Globus pallidus (tissue), 1 donor: ENCODE data around the gene GPR139.

ENCODE experiments used
- DNase-seq: peaks from one replicate; pipeline ENCODE4 v3.0.0-alpha.2; 2015; ENCODE audit warnings: low spot score

GPR139 gene

GRCh38 chr16:20053336-20053735 lies 20.4 kb downstream of the GPR139 start:
- DNase-seq, result no peak

GRCh38 chr16:20051611-20052010 lies 22.1 kb downstream of the GPR139 start:
- DNase-seq, result no peak

- no peak for DNase-seq
Observed at GRCh38 chr16:20051147-20051546, 22.5 kb downstream of the GPR139 start.

DNA sequence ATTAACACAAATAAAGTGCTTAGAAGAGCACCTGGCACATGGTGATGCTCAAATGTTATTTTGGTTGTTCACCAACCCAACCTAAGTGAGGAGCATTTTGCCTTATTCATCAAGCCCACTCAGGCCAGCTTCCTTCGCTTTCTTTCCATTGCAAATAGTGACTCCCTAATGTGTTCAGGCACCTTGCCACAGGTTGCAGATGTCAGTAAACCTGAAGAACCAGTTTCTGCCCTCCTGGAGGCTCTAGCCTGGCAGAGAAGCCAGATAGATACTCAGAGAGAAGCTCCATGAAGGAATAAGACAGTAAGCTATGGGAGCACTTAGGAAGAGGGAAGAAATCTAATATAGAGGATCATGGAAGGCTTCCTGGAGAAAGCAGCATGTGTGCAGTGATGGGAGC lies 23.9 kb downstream of the GPR139 start:
- no peak for DNase-seq

- no peak for DNase-seq
Observed at GRCh38 chr16:20045886-20046285, 27.8 kb downstream of the GPR139 start.

- no peak for DNase-seq
Observed at GRCh38 chr16:20042848-20043247, 30.8 kb downstream of the GPR139 start.

DNA sequence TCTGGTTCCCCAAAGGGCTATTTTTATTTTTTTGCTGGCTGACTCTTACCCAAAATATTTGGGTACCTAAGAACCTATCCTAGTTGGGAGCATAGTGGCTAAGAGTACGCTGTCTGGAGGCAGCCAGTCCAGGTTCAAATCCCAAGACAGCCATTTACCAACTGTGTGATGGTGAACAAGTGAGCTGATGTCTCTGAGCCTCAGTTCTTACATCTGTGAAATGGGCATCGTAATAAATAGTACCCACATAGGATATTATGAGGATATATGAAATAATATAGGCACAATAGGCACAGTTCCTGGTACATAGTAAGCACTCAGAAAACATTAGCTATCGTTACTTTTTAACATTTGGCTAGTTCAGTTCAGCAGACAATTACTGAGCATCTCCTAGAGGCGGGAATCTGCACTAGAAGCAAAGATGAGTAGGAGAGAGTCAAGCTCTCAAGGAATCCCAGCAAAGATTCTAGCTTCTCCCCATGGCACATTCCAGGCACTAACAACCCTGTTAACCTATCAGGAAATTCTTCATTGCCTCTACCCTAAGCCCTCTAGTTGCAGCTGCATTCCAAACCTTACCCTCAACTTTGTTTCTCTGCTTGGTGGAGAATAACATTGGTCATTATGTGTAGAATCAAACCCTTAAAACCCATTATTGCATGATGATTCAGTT lies 31.6 kb downstream of the GPR139 start:
- DNase-seq, result no peak

DNA sequence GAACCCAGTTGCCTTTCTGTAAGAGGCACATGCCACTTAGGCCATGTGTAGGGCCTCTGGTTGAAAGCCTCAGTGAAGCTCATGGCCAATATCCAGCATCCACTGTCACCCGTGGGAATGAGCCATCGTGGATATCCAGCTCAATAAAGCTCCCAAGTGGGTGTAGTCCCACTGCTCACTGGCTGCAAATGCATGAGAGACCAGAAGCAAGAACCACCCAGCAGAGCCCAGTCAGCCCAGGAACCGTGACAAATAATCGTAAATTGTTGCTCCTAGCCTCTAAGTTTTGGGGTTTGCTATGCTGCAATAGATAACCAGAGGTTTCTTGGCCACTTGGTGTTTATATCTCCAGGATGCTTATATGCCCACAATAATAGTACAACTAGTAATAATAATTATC lies 33.7 kb downstream of the GPR139 start:
- no peak for DNase-seq

DNA sequence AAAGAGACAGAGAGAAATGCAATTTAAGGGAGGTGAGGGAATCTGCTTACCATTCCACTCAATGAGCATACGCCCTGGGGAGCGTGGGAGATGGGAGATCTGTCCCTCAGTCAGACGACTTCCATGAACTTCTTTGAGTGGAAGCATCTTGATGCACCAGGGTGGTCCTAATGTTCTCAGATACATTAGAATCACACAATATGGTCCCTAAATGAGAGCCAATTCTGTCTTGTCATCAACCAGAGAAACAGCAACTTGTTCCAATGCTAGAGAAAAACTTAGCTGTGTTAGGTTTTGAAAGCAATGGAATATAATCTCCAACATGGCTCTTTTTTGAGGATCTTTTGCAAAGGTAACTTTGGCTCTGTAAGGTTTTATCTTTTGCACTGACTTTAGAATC lies 44.1 kb downstream of the GPR139 start:
- no peak for DNase-seq

DNA sequence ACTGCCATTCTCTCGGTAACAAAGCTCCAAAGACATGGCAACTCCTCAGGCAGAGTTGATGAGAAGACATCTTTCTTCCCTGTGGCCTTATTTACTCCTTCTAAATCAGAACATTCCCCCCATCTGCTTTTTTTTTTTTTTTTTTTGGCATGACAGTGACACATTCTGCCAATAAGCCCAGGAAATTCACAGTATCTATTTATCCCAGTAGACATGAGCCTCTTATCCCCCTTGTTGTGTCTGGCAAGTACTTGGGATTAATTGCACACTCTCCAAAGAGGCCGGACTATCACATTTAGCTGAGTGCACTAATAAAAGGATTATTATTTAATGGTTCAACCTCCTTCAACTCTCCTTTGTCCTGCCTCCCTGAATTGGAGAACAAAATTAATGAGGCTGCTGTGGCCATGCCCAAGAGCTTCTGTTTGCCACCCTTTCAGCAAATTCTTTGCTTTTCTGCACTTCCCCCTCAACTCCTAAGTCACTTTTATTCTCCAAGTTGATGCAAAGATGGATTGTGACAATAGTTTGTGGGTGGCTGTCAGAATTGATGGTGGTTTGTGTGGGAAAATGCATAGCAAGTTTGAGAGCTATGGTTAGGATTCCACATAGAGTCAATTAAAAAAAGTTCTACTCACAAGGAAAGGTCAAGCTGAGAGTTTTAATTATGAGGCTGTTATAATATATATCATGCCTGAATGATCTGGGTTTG lies 47.2 kb downstream of the GPR139 start:
- DNase-seq, result no peak

DNA sequence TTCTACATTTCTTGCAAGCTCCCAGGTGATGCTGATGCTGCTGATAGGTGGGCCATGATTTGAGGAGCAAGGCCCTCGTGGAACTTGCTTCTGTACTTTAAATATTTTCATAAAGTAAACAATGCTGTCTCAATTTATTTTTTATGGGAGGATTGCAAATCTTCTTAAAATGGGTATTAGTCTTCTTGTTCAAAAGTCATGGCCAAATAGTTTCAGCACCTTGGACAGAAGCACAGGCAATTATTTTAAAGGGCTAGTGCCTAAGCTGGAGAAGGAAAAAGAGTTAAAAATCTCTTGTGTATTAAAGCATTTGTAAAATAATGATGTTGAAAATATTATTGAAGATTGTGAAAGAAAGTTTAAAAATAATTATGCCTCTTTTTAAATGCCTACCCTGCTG lies 50.5 kb downstream of the GPR139 start:
- no peak for DNase-seq

DNA sequence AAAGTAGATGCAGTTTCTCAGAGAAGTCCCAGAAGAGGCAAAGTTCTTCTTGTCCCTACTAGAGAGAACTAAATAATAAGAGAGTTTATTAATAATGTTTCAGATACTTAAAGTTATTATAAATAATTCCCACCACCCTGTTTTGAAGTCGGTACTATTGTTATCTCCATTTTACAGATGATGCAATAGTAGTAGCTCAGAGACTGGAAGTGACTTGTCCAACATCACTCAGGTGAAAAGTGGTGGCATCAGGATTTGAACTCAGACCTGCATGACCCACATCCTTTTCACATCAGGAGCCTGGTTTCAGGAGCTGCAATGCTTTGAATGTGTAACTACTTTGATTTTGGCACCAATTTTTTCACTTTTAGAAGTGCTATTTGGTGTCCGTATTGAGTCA lies 52.7 kb downstream of the GPR139 start:
- no peak for DNase-seq

- DNase-seq, result no peak
Observed at GRCh38 chr16:20020083-20020482, 53.6 kb downstream of the GPR139 start.

GRCh38 chr16:20016234-20016633 lies 57.5 kb downstream of the GPR139 start:
- DNase-seq, result no peak

- DNase-seq, result no peak
Observed at GRCh38 chr16:20004931-20005330, 68.8 kb downstream of the GPR139 start.

- no peak for DNase-seq
Observed at GRCh38 chr16:20002936-20003335, 70.8 kb downstream of the GPR139 start.

GRCh38 chr16:20001856-20002707 lies 71.6 kb downstream of the GPR139 start:
- no peak for DNase-seq

GRCh38 chr16:19997734-19998133 lies 76.0 kb downstream of the GPR139 start:
- no peak for DNase-seq

DNA sequence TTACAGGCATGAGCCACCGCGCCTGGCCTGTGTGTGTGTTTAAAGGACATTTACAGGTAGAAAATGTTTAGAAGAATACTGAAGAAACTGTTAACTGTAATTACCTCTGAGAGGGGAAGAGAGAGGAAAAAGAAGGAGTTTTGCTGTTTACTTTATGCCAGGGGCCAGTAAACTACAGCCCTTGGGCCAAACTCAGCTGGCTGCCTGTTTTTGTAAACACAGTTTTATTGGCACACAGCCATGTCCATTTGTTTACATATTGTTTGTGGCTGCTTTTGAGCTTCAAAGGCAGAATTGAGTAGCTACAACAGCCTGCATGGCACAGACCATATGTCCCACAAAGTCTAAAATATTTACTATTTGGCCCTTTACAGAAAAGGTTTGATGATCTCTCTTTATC lies 76.4 kb downstream of the GPR139 start:
- no peak for DNase-seq

- DNase-seq, result no peak
Observed at GRCh38 chr16:19994466-19995170, 79.1 kb downstream of the GPR139 start.

GRCh38 chr16:19991614-19992013 lies 82.1 kb downstream of the GPR139 start:
- DNase-seq, result no peak

- DNase-seq, result no peak
Observed at GRCh38 chr16:19984135-19984534, 89.6 kb downstream of the GPR139 start.
